Kidney (tissue), 14 donors: ENCODE data around the gene LYZL4. TPM values are rescaled to one million over a fixed set of nuclear protein-coding genes. Genes with fewer than 3 reads are reported as not detected.

Experiments
- DNase-seq, 5 donors: peaks; one replicate each; pipeline ENCODE4 v3.0.0-alpha.2; 2013 to 2020
- FAIRE-seq: peaks from 2 replicates; lab custom pipeline; 2012; peaks lifted over from hg19 to GRCh38; lab: Jason Lieb, UNC
- H3K27ac ChIP-seq, 2 donors: one replicate each; pipeline ENCODE4 v1.7.0; 2013; ENCODE audit warnings: low read depth in 2 of 2, low read length in 2 of 2, inconsistent platforms in 1 of 2
- H3K27me3 ChIP-seq: one replicate; pipeline ENCODE4 v1.7.1; 2013; ENCODE audit warnings: low read length, inconsistent platforms; ENCODE audit not compliant: control insufficient read depth, insufficient read depth
- H3K36me3 ChIP-seq, 3 donors: one replicate each; pipeline versions ENCODE4 v1.7.0 to v1.7.1; 2013; ENCODE audit warnings: low read length in 3 of 3, control low read depth in 1 of 3, inconsistent platforms in 1 of 3; ENCODE audit not compliant: insufficient read depth in 3 of 3, control insufficient read depth in 2 of 3
- H3K4me1 ChIP-seq, 3 donors: one replicate each; pipeline versions ENCODE4 v1.7.0 to v1.7.1; 2013; ENCODE audit warnings: low read length in 3 of 3, inconsistent platforms in 1 of 3, low read depth in 1 of 3; ENCODE audit not compliant: control insufficient read depth in 2 of 3, insufficient read depth in 2 of 3
- H3K4me3 ChIP-seq, 3 donors: one replicate each; pipeline versions ENCODE4 v1.7.0 to v1.8.1; 2013; ENCODE audit warnings: low read length in 3 of 3, control low read depth in 1 of 3, inconsistent platforms in 1 of 3
- H3K9ac ChIP-seq, 3 donors: one replicate each; pipeline versions ENCODE4 v1.7.0 to v1.7.1; 2013; ENCODE audit warnings: low read length in 3 of 3, control low read depth in 1 of 3, inconsistent platforms in 1 of 3
- H3K9me3 ChIP-seq, 3 donors: one replicate each; pipeline versions ENCODE4 v1.7.0 to v1.7.1; 2013; ENCODE audit warnings: low read length in 3 of 3, control low read depth in 1 of 3, inconsistent platforms in 1 of 3; ENCODE audit not compliant: control insufficient read depth in 2 of 3, insufficient read depth in 1 of 3
- intact Hi-C: fragments of 100-400 bp; cut with DNase I; formaldehyde crosslinking; loops from one replicate; pipeline ENCODE4 v1.11.1; 2022
- polyA plus RNA-seq: library from polyadenylated mRNA; stranded (reverse); fragments of 350-450 nt; fragmentation: Illumina TruSeq; extraction: RNeasy Lipid Tissue Mini Kit (QIAGEN cat#74804); gene quantifications from one replicate; pipeline ENCODE4 v1.2.3, GENCODE V29; 2014; ENCODE audit warnings: low read depth, low replicate concordance; ENCODE audit not compliant: insufficient read depth
- total RNA-seq: library from RNA; stranded (reverse); fragmentation: NEBNext Ultra II Directional; extraction: Animal tissue kit (Norgen Biotek cat#: 25700); gene quantifications from one replicate; pipeline ENCODE4 v1.2.1, GENCODE V29; 2021
- TF ChIP-seq, protein P1 (sequence below): IDR thresholded peaks from 3 replicates; pipeline ENCODE4 v1.5.1; 2012; ENCODE audit warnings: mild to moderate bottlenecking, moderate library complexity, borderline replicate concordance; ENCODE audit not compliant: insufficient read depth; ENCODE audit errors: extremely low read depth
- donor health status: control.
- donor health status: control.
- donor health status: control.
- donor health status: control.
- donor health status: control.
- donor health status: DM: yes; HTN: yes; CAD: no.
- donor health status: Normal renal cell carcinoma (clear cell type).

Gene LYZL4
- total and polyA plus RNA-seq, 2 donors from 2014 or later: not detected

GRCh38 chr3:42369832-42370231 lies 40.6 kb downstream of the LYZL4 start:
- Histone ChIP-seq H3K9ac (no peak overlapping the region), H3K4me3 (no peak overlapping the region), H3K27me3 (no peaks in the 10 kb centered on the region), H3K4me1 (no peaks in the 10 kb centered on the region), H3K27ac (no peak overlapping the region), H3K9me3 (peaks cover 0 to 3% (median 0%) of the 10 kb centered on the region in 3 donors), H3K36me3 (no peaks in the 10 kb centered on the region)
- intact Hi-C loops: no loop called here
- TF ChIP-seq, protein P1, sequence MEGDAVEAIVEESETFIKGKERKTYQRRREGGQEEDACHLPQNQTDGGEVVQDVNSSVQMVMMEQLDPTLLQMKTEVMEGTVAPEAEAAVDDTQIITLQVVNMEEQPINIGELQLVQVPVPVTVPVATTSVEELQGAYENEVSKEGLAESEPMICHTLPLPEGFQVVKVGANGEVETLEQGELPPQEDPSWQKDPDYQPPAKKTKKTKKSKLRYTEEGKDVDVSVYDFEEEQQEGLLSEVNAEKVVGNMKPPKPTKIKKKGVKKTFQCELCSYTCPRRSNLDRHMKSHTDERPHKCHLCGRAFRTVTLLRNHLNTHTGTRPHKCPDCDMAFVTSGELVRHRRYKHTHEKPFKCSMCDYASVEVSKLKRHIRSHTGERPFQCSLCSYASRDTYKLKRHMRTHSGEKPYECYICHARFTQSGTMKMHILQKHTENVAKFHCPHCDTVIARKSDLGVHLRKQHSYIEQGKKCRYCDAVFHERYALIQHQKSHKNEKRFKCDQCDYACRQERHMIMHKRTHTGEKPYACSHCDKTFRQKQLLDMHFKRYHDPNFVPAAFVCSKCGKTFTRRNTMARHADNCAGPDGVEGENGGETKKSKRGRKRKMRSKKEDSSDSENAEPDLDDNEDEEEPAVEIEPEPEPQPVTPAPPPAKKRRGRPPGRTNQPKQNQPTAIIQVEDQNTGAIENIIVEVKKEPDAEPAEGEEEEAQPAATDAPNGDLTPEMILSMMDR: no peak
- no peak for FAIRE-seq
- no peak for DNase-seq

DNA sequence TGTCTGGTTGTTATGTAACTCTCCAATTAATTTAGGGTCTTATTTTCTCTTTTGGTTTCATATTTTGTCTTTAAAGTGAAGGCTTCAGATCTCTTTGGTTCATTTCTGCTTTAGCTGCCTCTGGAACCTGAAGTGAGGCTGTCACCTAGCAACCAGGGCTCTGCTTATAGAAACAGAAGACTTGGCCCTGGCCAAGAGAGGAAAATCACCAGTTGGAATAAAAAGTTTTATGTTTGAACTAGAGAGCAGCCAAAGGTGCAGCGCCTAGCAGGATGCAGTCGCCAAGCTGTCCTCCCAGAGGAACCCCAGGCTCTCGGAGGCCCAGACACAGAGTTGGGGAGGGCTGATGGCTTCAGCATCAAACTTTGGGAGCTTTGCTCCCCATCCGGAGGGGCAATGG lies 41.1 kb downstream of the LYZL4 start:
- no peak for FAIRE-seq
- no peak overlapping the region for H3K27ac ChIP-seq
- TF ChIP-seq, protein P1: no peak
- no peak overlapping the region for H3K4me3 ChIP-seq
- peaks cover 0 to 3% (median 0%) of the 10 kb centered on the region in 3 donors for H3K9me3 ChIP-seq
- H3K4me1 ChIP-seq: no peaks in the 10 kb centered on the region
- H3K27me3 ChIP-seq: no peaks in the 10 kb centered on the region
- no peaks in the 10 kb centered on the region for H3K36me3 ChIP-seq
- DNase-seq: peak in 3 of 5 donors; percentile 25 to 60 (median 40)
- intact Hi-C loops: no loop called here
- H3K9ac ChIP-seq: no peak overlapping the region

- no peak for FAIRE-seq
- no peaks in the 10 kb centered on the region for H3K27me3 ChIP-seq
- peaks cover 0 to 3% (median 0%) of the 10 kb centered on the region in 3 donors for H3K9me3 ChIP-seq
- no peaks in the 10 kb centered on the region for H3K4me1 ChIP-seq
- no peak overlapping the region for H3K9ac ChIP-seq
- no peak overlapping the region for H3K27ac ChIP-seq
- intact Hi-C loops: no loop called here
- H3K4me3 ChIP-seq: no peak overlapping the region
- no peak for DNase-seq
- no peaks in the 10 kb centered on the region for H3K36me3 ChIP-seq
- TF ChIP-seq, protein P1: no peak
These were observed 41.5 kb downstream of the LYZL4 start for GRCh38 chr3:42368861-42369260.

DNA sequence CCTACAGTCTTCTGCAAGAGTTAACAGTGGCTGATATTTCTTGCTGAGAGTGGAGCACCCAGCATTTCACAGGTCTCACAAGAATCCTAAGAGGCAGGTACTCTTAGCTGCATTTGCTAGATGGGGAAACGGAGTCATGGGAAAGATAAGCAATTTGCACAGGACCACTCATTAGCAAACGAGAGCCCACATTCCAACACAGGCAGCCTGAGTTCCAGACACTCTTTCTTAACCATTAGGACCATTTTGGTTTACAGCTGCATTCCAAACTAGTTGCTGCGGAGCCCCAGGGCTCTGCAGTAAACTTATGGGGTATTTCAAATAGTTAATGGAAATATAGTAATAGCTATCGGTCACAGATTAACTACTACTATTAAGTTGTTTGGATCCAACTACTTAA lies 42.5 kb downstream of the LYZL4 start:
- Histone ChIP-seq H3K27ac (no peak overlapping the region), H3K4me3 (no peak overlapping the region), H3K36me3 (no peaks in the 10 kb centered on the region), H3K9ac (no peak overlapping the region), H3K4me1 (no peaks in the 10 kb centered on the region), H3K9me3 (peaks cover 0 to 3% (median 0%) of the 10 kb centered on the region in 3 donors), H3K27me3 (no peaks in the 10 kb centered on the region)
- TF ChIP-seq, protein P1: no peak
- FAIRE-seq: no peak
- intact Hi-C loops: no loop called here
- DNase-seq: no peak
